Loucy (cell line): ENCODE results near the gene MYCBPAP.

ENCODE experiments used
- EZH2phosphoT487 ChIP-seq: fragments of 200-600 bp; IDR thresholded peaks from 2 replicates; pipeline ENCODE4 v1.6.1; 2018; ENCODE audit warnings: antibody characterized with exemption, mild to moderate bottlenecking, moderate library complexity, borderline replicate concordance
- TF ChIP-seq, protein P1 (sequence below): fragments of 200-600 bp; sonication (generic); conservative IDR thresholded peaks from 2 replicates; pipeline ENCODE4 v1.5.1; 2014; ENCODE audit warnings: mild to moderate bottlenecking, antibody characterized with exemption, low read length

- TF ChIP-seq, protein P1, sequence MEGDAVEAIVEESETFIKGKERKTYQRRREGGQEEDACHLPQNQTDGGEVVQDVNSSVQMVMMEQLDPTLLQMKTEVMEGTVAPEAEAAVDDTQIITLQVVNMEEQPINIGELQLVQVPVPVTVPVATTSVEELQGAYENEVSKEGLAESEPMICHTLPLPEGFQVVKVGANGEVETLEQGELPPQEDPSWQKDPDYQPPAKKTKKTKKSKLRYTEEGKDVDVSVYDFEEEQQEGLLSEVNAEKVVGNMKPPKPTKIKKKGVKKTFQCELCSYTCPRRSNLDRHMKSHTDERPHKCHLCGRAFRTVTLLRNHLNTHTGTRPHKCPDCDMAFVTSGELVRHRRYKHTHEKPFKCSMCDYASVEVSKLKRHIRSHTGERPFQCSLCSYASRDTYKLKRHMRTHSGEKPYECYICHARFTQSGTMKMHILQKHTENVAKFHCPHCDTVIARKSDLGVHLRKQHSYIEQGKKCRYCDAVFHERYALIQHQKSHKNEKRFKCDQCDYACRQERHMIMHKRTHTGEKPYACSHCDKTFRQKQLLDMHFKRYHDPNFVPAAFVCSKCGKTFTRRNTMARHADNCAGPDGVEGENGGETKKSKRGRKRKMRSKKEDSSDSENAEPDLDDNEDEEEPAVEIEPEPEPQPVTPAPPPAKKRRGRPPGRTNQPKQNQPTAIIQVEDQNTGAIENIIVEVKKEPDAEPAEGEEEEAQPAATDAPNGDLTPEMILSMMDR, result no peak
- TF ChIP-seq EZH2phosphoT487, result no peak
These were observed 12.9 kb upstream of the MYCBPAP start for GRCh38 chr17:50495217-50495823.
